DND-41 (cell line): ENCODE results near the gene UNC13C.

Experiments
- CTCF ChIP-seq: IDR thresholded peaks from 2 replicates; pipeline ENCODE4 v1.5.1; 2012; ENCODE audit warnings: borderline replicate concordance, low read length, moderate library complexity, mild to moderate bottlenecking; ENCODE audit not compliant: poor library complexity, severe bottlenecking; ENCODE audit errors: extremely low read depth
- EZH2 ChIP-seq: IDR thresholded peaks from 3 replicates; pipeline ENCODE4 v1.6.1; 2012; ENCODE audit warnings: borderline replicate concordance, low read depth, mild to moderate bottlenecking, moderate library complexity, low read length, inconsistent platforms; ENCODE audit not compliant: severe bottlenecking

GRCh38 chr15:54187325-54187724, 209.1 kb downstream of the UNC13C start:
- TF ChIP-seq EZH2 (no peak), CTCF (no peak)
